Dendritic cell treated with granulocyte-macrophage colony-stimulating factor and Interleukin-4, amounts not matched to agents 40 ng/mL and 50 ng/mL, for 4 days (primary cell): ENCODE results near the gene IL1A.
A peak's percentile ranks its signal among the peaks of the same experiment; 100 is the strongest.

Experiments used
- H3K27ac Mint-ChIP-seq: one replicate; pipeline ENCODE4 v1.8.0; 2022; ENCODE audit warnings: mild to moderate bottlenecking, mixed read lengths
- H3K27me3 Mint-ChIP-seq: one replicate; pipeline ENCODE4 v1.8.0; 2022; ENCODE audit warnings: mild to moderate bottlenecking, mixed read lengths
- H3K36me3 Mint-ChIP-seq: one replicate; pipeline ENCODE4 v1.8.0; 2022; ENCODE audit warnings: low read depth, mixed read lengths
- H3K4me1 Mint-ChIP-seq: one replicate; pipeline ENCODE4 v1.8.0; 2022; ENCODE audit warnings: low read depth, mixed read lengths
- H3K4me3 Mint-ChIP-seq: one replicate; pipeline ENCODE4 v1.8.0; 2022; ENCODE audit warnings: mild to moderate bottlenecking, moderate library complexity, mixed read lengths
- H3K9me3 Mint-ChIP-seq: one replicate; pipeline ENCODE4 v1.8.0; 2022; ENCODE audit warnings: mixed read lengths
- intact Hi-C: fragments of 100-400 bp; cut with micrococcal nuclease; formaldehyde crosslinking; loops from one replicate; pipeline ENCODE4 v1.15.0; 2022

The IL1A gene

DNA sequence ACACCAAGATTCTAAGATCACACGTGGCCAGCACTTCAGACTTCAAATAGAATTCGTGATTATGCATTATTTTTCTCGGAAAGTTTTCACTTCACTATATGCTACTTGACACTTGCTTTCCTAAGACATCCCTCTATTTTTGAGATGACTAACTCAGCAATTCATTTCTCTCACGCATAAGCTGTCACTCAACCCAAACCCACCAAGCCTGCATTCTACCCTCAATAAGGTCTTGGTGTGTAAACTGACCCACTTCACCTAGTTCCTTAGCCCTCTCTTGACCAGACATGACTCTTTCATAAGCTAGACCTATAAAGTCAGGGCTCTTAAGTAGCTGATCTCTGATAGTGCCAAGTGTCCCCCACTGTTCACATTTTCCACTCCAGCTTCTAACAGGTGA, 31.6 kb downstream of the IL1A start:
- no peak overlapping the region for H3K27ac Mint-ChIP-seq
- intact Hi-C loops = no loop called here
- peaks cover 17% of the 10 kb centered on the region for H3K4me1 Mint-ChIP-seq
- no peaks in the 10 kb centered on the region for H3K27me3 Mint-ChIP-seq
- no peak overlapping the region for H3K4me3 Mint-ChIP-seq
- H3K9me3 Mint-ChIP-seq = no peaks in the 10 kb centered on the region
- H3K36me3 Mint-ChIP-seq = no peaks in the 10 kb centered on the region

DNA sequence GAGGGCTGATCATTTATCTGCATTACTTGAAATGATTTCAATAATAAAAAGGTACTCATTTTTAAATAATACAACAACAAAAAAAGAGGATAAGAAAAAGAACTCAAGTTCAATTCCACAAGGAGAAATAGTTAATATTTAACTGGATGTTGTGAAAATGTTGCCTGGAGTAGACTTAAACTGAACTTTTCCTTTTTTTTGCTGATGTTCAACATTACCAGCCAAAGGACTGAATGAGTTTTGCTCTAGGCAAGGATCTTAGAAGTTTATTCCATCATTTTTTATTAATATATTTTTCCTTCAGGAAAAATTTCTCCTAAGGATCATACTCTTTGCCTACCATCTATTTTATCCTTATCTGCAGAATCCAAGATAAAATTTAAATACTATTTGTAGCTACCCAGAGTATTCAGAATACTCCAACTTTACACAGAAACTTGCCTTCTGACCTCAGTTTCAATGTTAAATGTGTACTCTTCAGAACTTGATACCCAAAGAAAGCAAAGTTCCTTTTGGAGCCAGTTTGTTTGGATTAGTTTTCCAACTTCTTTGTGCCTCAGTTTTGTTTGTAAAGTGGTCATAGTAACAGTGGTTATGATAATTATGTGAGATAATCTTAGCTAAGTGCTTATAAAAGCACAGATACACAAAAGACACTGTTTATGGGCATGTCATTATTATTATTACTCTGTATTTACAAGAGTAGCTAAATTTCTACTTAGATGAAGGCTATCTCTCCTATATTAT, 32.7 kb downstream of the IL1A start:
- no peaks in the 10 kb centered on the region for H3K36me3 Mint-ChIP-seq
- H3K4me3 Mint-ChIP-seq = no peak overlapping the region
- H3K27me3 Mint-ChIP-seq = no peaks in the 10 kb centered on the region
- peaks cover 17% of the 10 kb centered on the region for H3K4me1 Mint-ChIP-seq
- no peak overlapping the region for H3K27ac Mint-ChIP-seq
- no peaks in the 10 kb centered on the region for H3K9me3 Mint-ChIP-seq
- intact Hi-C loops = no loop called here

DNA sequence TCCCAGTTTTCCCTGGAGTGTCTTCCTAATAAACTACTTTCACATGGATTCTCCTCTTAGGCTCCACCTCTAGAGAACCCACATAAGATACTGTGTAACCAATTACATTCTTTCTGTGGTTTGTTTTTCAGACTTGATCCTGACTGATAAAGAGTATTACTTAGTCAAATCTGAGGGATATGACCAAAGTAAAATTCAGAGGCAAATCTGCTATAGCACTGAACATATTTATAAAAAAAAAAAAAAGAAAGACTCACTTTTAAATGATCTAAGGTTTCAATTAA, 33.8 kb downstream of the IL1A start:
- Mint-ChIP-seq H3K4me3 (no peak overlapping the region), H3K36me3 (no peaks in the 10 kb centered on the region), H3K27ac (no peak overlapping the region), H3K27me3 (no peaks in the 10 kb centered on the region), H3K9me3 (no peaks in the 10 kb centered on the region), H3K4me1 (peaks cover 17% of the 10 kb centered on the region)
- intact Hi-C loops = no loop called here

DNA sequence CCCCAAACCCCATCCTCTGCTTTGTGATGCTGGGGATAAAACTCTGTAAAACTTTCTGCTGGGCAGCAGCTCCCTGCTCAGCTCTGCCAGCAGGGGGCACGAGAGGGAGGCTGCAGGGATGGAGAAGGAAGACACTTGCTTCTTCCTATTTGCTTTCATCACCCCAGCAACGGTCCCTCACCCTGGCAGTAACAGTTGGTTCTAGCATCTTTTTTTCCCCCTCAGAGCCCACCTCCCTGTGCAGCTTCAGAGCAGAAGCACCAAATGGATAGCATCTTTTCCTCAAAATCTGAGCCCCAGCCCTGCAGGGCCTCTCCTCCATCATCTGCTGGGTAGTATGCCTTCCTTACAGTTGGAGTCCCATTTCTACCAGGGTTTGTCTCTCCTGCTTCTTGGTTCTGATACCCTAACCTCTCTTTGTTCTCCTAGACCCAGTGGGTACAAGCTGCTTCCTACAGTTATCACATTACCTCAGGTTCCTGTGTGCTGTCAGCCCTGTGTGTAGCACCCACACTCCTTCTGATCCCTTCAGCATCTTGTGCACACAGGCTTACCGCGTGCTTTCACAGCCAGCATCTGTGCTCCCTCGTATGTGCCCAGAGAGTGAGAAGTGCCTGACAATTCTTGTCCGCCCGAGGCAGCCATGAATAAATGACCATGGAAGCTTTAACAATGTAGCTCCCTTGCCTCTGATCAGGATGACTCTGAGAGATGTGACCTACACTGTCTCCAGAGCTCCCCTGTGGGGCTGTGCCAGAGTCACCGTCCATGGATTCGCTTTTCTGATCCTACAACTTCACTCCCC, 34.3 kb downstream of the IL1A start:
- Mint-ChIP-seq H3K4me1 (peaks cover 17% of the 10 kb centered on the region), H3K4me3 (no peak overlapping the region), H3K9me3 (no peaks in the 10 kb centered on the region), H3K27ac (peak overlapping the region; percentile 23), H3K27me3 (no peaks in the 10 kb centered on the region), H3K36me3 (no peaks in the 10 kb centered on the region)
- intact Hi-C loops = loop anchor here (1.0 kb wide), 2 partner anchors 135 to 191 kb away; no protein-coding TSS in a partner anchor

DNA sequence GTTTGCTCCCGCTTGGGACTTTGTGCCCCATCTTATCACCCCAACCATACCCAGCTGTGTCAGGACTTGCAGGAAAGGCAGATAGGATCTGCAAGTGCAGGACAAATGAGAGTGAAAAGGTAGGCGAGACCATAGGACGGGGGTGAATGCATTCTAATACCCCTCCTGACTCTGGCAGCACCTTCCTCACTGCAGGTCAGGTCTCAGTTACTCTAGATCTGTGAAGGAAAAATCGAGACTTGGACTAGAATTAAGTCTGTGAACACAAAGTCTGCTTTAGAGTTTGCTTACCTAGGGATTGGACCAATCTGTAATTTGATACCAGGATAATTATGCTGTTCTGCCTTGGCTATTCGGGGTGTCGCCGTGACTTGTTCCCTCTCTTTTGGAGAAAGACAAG, 43.8 kb downstream of the IL1A start:
- H3K36me3 Mint-ChIP-seq = no peaks in the 10 kb centered on the region

DNA sequence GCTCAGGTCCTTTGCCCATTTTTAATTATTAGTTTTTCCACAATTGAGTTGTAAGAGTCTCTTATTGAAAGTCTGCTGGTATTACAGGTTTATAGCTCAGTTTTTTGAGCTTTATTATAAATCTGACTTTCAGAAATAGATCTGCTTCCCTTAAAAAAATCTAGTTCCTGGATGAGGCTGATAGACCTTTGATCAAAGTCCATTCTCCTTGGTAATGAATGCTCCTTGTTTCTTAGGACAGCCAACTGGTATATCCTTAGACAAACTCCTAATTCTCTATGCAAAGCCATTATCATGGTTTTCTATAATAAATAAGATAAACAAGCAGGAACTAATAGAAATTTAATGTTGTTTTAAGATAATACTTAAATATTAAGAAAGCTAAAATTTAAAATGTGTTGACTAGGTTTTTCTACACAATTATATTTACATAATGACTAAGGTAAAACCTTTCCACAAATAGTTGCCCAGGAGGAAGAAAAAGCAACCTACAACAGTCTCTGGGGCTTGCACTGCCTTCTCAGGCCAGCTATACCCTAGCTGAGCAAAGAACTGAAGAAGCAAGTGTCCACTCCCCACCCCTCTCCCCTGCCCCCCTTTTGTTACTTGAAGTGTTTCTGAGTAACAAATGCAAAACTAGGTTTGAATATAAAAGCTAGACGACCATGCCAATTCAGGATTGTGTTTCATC, 46.6 kb downstream of the IL1A start:
- Mint-ChIP-seq H3K4me3 (no peak overlapping the region), H3K27ac (no peak overlapping the region), H3K27me3 (no peaks in the 10 kb centered on the region), H3K36me3 (no peaks in the 10 kb centered on the region), H3K9me3 (no peaks in the 10 kb centered on the region), H3K4me1 (no peaks in the 10 kb centered on the region)
- intact Hi-C loops = no loop called here

More for the DNA sequence above, 43.8 kb downstream of the IL1A start:
- intact Hi-C loops = no loop called here
- Mint-ChIP-seq H3K27ac (no peak overlapping the region), H3K27me3 (no peaks in the 10 kb centered on the region), H3K9me3 (no peaks in the 10 kb centered on the region), H3K4me3 (no peak overlapping the region), H3K4me1 (no peaks in the 10 kb centered on the region)

DNA sequence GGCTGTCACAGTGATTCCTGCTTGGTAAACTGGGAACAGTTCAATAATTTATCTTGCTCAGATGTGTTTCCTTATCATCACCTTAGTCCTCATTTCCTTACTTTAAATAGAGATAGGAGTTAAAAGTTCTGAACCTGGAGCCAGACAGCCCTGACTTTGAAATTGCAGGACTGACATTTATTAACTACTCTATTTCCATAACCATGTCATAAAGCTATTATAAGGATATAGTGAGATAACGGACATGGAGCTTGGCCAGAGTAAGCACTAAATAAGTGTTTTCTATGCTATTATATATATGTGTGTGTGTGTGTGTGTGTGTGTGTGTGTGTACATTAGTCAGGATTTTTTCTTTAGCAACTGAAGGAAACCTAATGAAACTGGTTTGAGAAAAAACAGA, 50.4 kb downstream of the IL1A start:
- Mint-ChIP-seq H3K36me3 (no peaks in the 10 kb centered on the region), H3K27ac (no peak overlapping the region), H3K9me3 (no peaks in the 10 kb centered on the region), H3K4me1 (peaks cover 8% of the 10 kb centered on the region), H3K4me3 (no peak overlapping the region), H3K27me3 (no peaks in the 10 kb centered on the region)
- intact Hi-C loops = no loop called here

DNA sequence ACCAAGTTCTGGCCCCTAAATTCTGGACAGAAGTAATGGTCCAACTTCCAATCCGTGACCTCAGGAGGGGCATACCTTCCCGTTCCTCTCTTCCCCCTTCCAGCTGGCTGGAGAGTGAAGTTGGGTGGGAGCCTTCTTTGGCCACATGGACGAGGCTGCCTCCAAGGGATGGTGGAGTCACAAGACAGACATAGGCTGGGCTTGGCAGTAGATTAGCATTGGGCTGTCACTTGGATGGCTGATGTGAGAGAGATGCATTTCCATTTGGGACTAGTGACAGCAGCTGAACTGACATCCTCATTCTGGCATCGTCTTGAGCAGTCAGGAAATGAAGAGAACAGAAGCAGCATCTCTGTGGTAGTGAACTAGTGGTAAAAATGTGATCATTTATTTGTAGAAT, 50.8 kb downstream of the IL1A start:
- intact Hi-C loops = no loop called here
- no peaks in the 10 kb centered on the region for H3K36me3 Mint-ChIP-seq
- H3K4me3 Mint-ChIP-seq = no peak overlapping the region
- no peaks in the 10 kb centered on the region for H3K9me3 Mint-ChIP-seq
- H3K27ac Mint-ChIP-seq = no peak overlapping the region
- no peaks in the 10 kb centered on the region for H3K27me3 Mint-ChIP-seq
- peaks cover 12% of the 10 kb centered on the region for H3K4me1 Mint-ChIP-seq

DNA sequence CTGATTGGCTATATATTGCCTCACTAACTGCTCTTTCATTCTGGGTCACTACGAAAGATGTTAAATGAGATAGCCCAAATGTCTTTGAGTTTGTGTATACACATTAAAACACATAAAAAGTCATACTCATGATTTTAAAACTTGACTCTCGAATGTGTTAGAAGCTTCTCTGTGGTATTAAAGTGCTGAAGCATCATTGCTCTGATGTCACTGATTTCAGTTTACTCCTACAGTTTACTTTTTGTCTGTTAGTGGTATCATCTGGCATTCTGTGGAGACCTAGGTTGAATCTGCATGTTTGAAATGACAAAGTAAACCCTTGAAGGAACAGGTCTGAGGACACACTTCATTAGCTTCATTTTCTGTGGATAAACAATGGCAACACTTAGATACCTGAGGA, 52.8 kb downstream of the IL1A start:
- no peaks in the 10 kb centered on the region for H3K36me3 Mint-ChIP-seq
- H3K27ac Mint-ChIP-seq = no peak overlapping the region
- no peaks in the 10 kb centered on the region for H3K27me3 Mint-ChIP-seq
- intact Hi-C loops = no loop called here
- H3K4me3 Mint-ChIP-seq = no peak overlapping the region
- peaks cover 26% of the 10 kb centered on the region for H3K4me1 Mint-ChIP-seq
- no peaks in the 10 kb centered on the region for H3K9me3 Mint-ChIP-seq

DNA sequence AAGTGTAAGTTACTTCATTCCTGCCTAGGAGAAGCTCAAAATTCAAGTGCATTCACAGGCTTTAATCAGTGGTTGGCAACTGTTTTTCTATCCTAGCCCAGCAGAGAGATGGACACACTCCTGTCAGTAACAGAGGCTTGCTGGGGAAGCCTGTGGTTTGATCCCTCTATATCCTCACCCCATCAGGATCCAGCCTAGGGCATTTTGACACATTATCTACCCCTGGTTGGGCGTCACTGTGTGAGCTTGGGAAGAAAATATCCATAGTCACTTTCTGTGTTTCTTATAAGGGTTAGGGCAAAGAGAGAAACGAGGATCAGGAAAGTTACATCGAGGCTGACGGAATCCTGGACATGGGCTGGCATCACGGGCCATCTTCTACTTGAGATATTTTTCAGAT, 53.5 kb downstream of the IL1A start:
- peaks cover 33% of the 10 kb centered on the region for H3K4me1 Mint-ChIP-seq

DNA sequence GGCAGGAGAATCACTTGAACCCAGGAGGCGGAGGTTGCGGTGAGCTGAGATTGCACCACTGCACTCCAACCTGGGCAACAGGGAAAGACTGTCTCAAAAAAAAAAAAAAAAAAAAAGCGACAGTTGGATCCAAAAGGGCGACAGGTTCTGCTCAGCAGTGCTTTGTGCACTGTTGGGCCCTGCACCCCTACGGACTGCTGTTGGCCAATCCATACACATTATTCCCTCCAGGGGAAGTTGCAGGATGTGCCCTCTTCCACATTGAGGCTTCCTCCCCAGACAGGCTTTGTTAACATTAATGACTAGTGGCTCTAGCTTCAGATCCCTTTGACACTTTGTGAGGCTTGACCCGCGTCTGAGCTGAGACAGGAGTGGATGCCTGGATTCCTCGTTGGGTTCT, 54.1 kb downstream of the IL1A start:
- Mint-ChIP-seq H3K27ac (no peak overlapping the region), H3K4me1 (peaks cover 36% of the 10 kb centered on the region), H3K36me3 (no peaks in the 10 kb centered on the region), H3K4me3 (no peak overlapping the region), H3K9me3 (no peaks in the 10 kb centered on the region), H3K27me3 (no peaks in the 10 kb centered on the region)
- intact Hi-C loops = no loop called here

More for the DNA sequence above, 53.5 kb downstream of the IL1A start:
- H3K27ac Mint-ChIP-seq = no peak overlapping the region
- no peaks in the 10 kb centered on the region for H3K27me3 Mint-ChIP-seq
- intact Hi-C loops = no loop called here
- no peak overlapping the region for H3K4me3 Mint-ChIP-seq
- H3K36me3 Mint-ChIP-seq = no peaks in the 10 kb centered on the region
- no peaks in the 10 kb centered on the region for H3K9me3 Mint-ChIP-seq

DNA sequence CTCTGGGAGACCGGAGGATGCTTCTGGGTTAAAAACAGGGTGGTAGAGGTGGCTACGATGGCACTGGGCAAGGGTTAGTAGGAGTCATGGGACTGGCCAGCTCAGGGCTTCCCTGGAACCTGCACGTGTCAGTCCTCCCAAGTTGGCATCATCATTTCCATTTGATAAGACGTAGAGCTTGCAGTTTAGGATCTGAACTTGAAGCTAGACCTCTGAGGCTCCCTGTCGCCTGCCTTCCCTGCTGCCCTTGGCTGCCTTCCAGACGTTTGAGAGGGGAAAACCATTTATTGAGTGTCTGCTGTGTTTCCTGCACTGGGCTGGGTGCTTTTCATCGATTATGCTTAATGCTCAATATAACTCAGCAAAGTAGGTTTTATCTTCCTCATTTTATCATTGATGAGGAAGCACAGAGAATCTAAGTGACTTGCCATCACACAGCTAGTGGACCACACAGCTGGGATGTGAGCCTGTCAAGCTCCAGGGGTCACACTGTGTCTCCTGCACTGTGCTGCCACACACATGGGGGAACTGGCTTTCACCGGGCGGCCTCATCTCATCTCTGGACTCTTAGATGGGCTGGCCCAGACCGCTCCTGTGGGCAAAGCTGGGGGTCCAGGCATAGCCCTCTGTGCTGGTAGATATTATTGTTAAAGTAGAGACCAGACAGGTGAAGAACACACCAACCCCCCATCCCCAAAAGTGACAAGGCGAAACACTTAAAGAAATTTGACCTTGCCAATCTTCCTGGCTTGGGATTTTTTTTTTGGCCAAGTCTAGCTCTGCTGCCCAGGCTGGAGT, 55.7 kb downstream of the IL1A start:
- peaks cover 52% of the 10 kb centered on the region for H3K4me1 Mint-ChIP-seq
- no peaks in the 10 kb centered on the region for H3K9me3 Mint-ChIP-seq
- intact Hi-C loops = loop anchor here (5.0 kb wide), 3 partner anchors 36 to 146 kb away; partner anchors contain the start of gene CHCHD5
- H3K36me3 Mint-ChIP-seq = no peaks in the 10 kb centered on the region
- H3K27me3 Mint-ChIP-seq = no peaks in the 10 kb centered on the region
- peak overlapping the region; percentile 37 for H3K27ac Mint-ChIP-seq
- H3K4me3 Mint-ChIP-seq = no peak overlapping the region

DNA sequence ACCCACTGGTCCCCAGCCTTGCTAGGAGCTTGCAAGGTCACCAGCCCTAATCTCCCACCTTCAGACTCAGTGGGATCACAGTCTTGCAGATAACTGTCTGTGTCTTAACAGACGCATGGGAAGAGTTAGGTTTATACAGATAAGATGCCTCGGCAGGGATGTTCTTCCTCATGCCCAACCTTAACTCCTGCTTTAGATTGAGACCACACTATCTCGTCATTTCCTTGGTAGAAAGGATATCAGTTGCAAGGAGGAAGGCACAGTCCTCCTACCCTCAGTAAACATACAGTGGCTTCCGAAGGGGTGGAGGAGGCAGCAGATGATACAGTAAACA, 56.3 kb downstream of the IL1A start:
- Mint-ChIP-seq H3K27ac (no peak overlapping the region), H3K4me3 (no peak overlapping the region), H3K4me1 (peaks cover 58% of the 10 kb centered on the region), H3K27me3 (no peaks in the 10 kb centered on the region), H3K9me3 (no peaks in the 10 kb centered on the region), H3K36me3 (no peaks in the 10 kb centered on the region)
- intact Hi-C loops = loop anchor here (5.0 kb wide), 3 partner anchors 36 to 146 kb away; partner anchors contain the start of gene CHCHD5
